ENCODE results near the gene DNAL1.
"Not testable (repeated sequence)": the region's sequence is repeated elsewhere in the genome, so short reads cannot be mapped to it uniquely, and the experiment has no call there.

Gene DNAL1

GRCh38 chr14:73637830-73638229 lies 7.0 kb upstream of the DNAL1 start:
- FAIRE-seq (no peak), DNase-seq (ENCODE audit: low spot score) (no peak)

GRCh38 chr14:73640796-73641365 lies 3.9 kb upstream of the DNAL1 start:
- DNase-seq (ENCODE audit: low spot score) (no peak), FAIRE-seq (no peak)

- FAIRE-seq (no peak), DNase-seq (ENCODE audit: low spot score) (no peak)
Measured at GRCh38 chr14:73645248-73645610, 443 bp downstream of the DNAL1 start.

- no peak for FAIRE-seq
- DNase-seq (ENCODE audit: low spot score): no peak
Measured at GRCh38 chr14:73651005-73651404, 6.2 kb downstream of the DNAL1 start.

GRCh38 chr14:73655851-73656250 lies 11.1 kb downstream of the DNAL1 start:
- FAIRE-seq (no peak), DNase-seq (ENCODE audit: low spot score) (no peak)

GRCh38 chr14:73659202-73659601 lies 14.4 kb downstream of the DNAL1 start:
- not testable (repeated sequence) for FAIRE-seq; DNase-seq (ENCODE audit: low spot score)

- FAIRE-seq (no peak), DNase-seq (ENCODE audit: low spot score) (no peak)
Measured at GRCh38 chr14:73660511-73660910, 15.7 kb downstream of the DNAL1 start.

- DNase-seq (ENCODE audit: low spot score) (no peak), FAIRE-seq (no peak)
Measured at GRCh38 chr14:73661872-73662271, 17.1 kb downstream of the DNAL1 start.

- FAIRE-seq (peak; percentile 92), DNase-seq (ENCODE audit: low spot score) (peak; percentile 80)
Measured at GRCh38 chr14:73662487-73662943, 17.7 kb downstream of the DNAL1 start.

- DNase-seq (ENCODE audit: low spot score) (no peak), FAIRE-seq (no peak)
Measured at GRCh38 chr14:73663548-73664212, 18.9 kb downstream of the DNAL1 start.

- DNase-seq (ENCODE audit: low spot score) (no peak), FAIRE-seq (no peak)
Measured at GRCh38 chr14:73665130-73665529, 20.3 kb downstream of the DNAL1 start.

GRCh38 chr14:73666583-73666982 lies 21.8 kb downstream of the DNAL1 start:
- no peak for DNase-seq (ENCODE audit: low spot score)
- no peak for FAIRE-seq

- no peak for DNase-seq (ENCODE audit: low spot score)
- no peak for FAIRE-seq
Measured at GRCh38 chr14:73667854-73668253, 23.1 kb downstream of the DNAL1 start.

GRCh38 chr14:73674986-73675385 lies 30.2 kb downstream of the DNAL1 start:
- DNase-seq (ENCODE audit: low spot score): no peak
- no peak for FAIRE-seq

GRCh38 chr14:73678698-73679097 lies 33.9 kb downstream of the DNAL1 start:
- FAIRE-seq: no peak
- no peak for DNase-seq (ENCODE audit: low spot score)

- DNase-seq (ENCODE audit: low spot score): no peak
- no peak for FAIRE-seq
Measured at GRCh38 chr14:73680821-73681220, 36.0 kb downstream of the DNAL1 start.

GRCh38 chr14:73684627-73685026 lies 39.8 kb downstream of the DNAL1 start:
- FAIRE-seq (no peak), DNase-seq (ENCODE audit: low spot score) (no peak)

GRCh38 chr14:73685328-73685727 lies 40.5 kb downstream of the DNAL1 start:
- no peak for FAIRE-seq
- DNase-seq (ENCODE audit: low spot score): no peak

GRCh38 chr14:73686901-73687300 lies 42.1 kb downstream of the DNAL1 start:
- DNase-seq (ENCODE audit: low spot score) (no peak), FAIRE-seq (no peak)

- FAIRE-seq (no peak), DNase-seq (ENCODE audit: low spot score) (no peak)
Measured at GRCh38 chr14:73694083-73694482, 49.3 kb downstream of the DNAL1 start.

- FAIRE-seq (no peak), DNase-seq (ENCODE audit: low spot score) (no peak)
Measured at GRCh38 chr14:73695082-73695481, 50.3 kb downstream of the DNAL1 start.

GRCh38 chr14:73695997-73696396 lies 51.2 kb downstream of the DNAL1 start:
- no peak for FAIRE-seq
- DNase-seq (ENCODE audit: low spot score): no peak
